ENCODE results near the gene KSR2. TPM values are rescaled to one million over a fixed set of nuclear protein-coding genes. Genes with fewer than 3 reads are reported as not detected.

KSR2 gene
- total RNA-seq, 1 donor from 2014 or later = 0.25 TPM

GRCh38 chr12:117882181-117882580, 86.6 kb downstream of the KSR2 start:
- no peak for TF ChIP-seq POLR2AphosphoS5 (IDR thresholded peaks at IDR 0.05; ENCODE audit: insufficient read depth in 1 of 2, low read depth in 1 of 2)
- no peak for TF ChIP-seq POLR2A (IDR thresholded peaks at IDR 0.05)
- TF ChIP-seq CTCF (IDR thresholded peaks at IDR 0.05) = no peak
- intact Hi-C loops (cut with DNase I) = no loop called here
- DNase-seq (ENCODE audit: extremely low spot score in 2 of 2) = no peak
- H3K36me3 ChIP-seq = no peaks in the 10 kb centered on the region
- H3K4me1 ChIP-seq = no peaks in the 10 kb centered on the region
- no peaks in the 10 kb centered on the region for H3K9me3 ChIP-seq
- no peak overlapping the region for H3K27ac ChIP-seq
- no peak overlapping the region for H3K4me3 ChIP-seq
- no peaks in the 10 kb centered on the region for H3K27me3 ChIP-seq

- Histone ChIP-seq H3K4me3 (no peak overlapping the region), H3K4me1 (no peaks in the 10 kb centered on the region), H3K9me3 (no peaks in the 10 kb centered on the region), H3K27me3 (no peaks in the 10 kb centered on the region), H3K36me3 (no peaks in the 10 kb centered on the region), H3K27ac (no peak overlapping the region)
- TF ChIP-seq POLR2AphosphoS5 (IDR thresholded peaks at IDR 0.05; ENCODE audit: insufficient read depth in 1 of 2, low read depth in 1 of 2) (no peak), POLR2A (IDR thresholded peaks at IDR 0.05) (no peak), CTCF (IDR thresholded peaks at IDR 0.05) (no peak)
- no peak for DNase-seq (ENCODE audit: extremely low spot score in 2 of 2)
- intact Hi-C loops (cut with DNase I) = no loop called here
Observed at GRCh38 chr12:117881517-117881916, 87.3 kb downstream of the KSR2 start.

- TF ChIP-seq CTCF (IDR thresholded peaks at IDR 0.05) (no peak), POLR2AphosphoS5 (IDR thresholded peaks at IDR 0.05; ENCODE audit: insufficient read depth in 1 of 2, low read depth in 1 of 2) (no peak), POLR2A (IDR thresholded peaks at IDR 0.05) (no peak)
- Histone ChIP-seq H3K27me3 (no peaks in the 10 kb centered on the region), H3K4me1 (no peaks in the 10 kb centered on the region), H3K9me3 (no peaks in the 10 kb centered on the region), H3K36me3 (no peaks in the 10 kb centered on the region), H3K4me3 (no peak overlapping the region), H3K27ac (no peak overlapping the region)
- intact Hi-C loops (cut with DNase I) = no loop called here
- DNase-seq (ENCODE audit: extremely low spot score in 2 of 2) = no peak
Observed at GRCh38 chr12:117878605-117879004, 90.2 kb downstream of the KSR2 start.

- Histone ChIP-seq H3K4me3 (no peak overlapping the region), H3K27ac (no peak overlapping the region), H3K9me3 (no peaks in the 10 kb centered on the region), H3K27me3 (no peaks in the 10 kb centered on the region), H3K4me1 (no peaks in the 10 kb centered on the region), H3K36me3 (no peaks in the 10 kb centered on the region)
- DNase-seq (ENCODE audit: extremely low spot score in 2 of 2) = no peak
- intact Hi-C loops (cut with DNase I) = no loop called here
- no peak for TF ChIP-seq POLR2A (IDR thresholded peaks at IDR 0.05)
- no peak for TF ChIP-seq CTCF (IDR thresholded peaks at IDR 0.05)
- TF ChIP-seq POLR2AphosphoS5 (IDR thresholded peaks at IDR 0.05; ENCODE audit: insufficient read depth in 1 of 2, low read depth in 1 of 2) = no peak
Observed at GRCh38 chr12:117876436-117876816, 92.4 kb downstream of the KSR2 start.

- Histone ChIP-seq H3K4me3 (no peak overlapping the region), H3K4me1 (no peaks in the 10 kb centered on the region), H3K27ac (no peak overlapping the region), H3K9me3 (no peaks in the 10 kb centered on the region), H3K36me3 (no peaks in the 10 kb centered on the region), H3K27me3 (no peaks in the 10 kb centered on the region)
- no peak for DNase-seq (ENCODE audit: extremely low spot score in 2 of 2)
- no peak for TF ChIP-seq POLR2A (IDR thresholded peaks at IDR 0.05)
- intact Hi-C loops (cut with DNase I) = no loop called here
Observed at GRCh38 chr12:117875744-117876435, 92.9 kb downstream of the KSR2 start.
